AG04450 (cell line): Measurements from ENCODE around the gene KDSR. TPM values are rescaled to one million over a fixed set of nuclear protein-coding genes. Genes with fewer than 3 reads are reported as not detected.

Experiments used
- CTCF ChIA-PET: fragments of 300-600, 350-600 bp; formaldehyde crosslinking; extraction: SDS; loops from one replicate; lab custom pipeline; 2022; ENCODE audit warnings: antibody characterized with exemption, inconsistent platforms; lab: Charles Lee
- POLR2A ChIA-PET: fragments of 350-600 bp; formaldehyde crosslinking; extraction: SDS; loops from one replicate; lab custom pipeline; 2021; ENCODE audit warnings: antibody characterized with exemption, inconsistent platforms; lab: Yijun Ruan, JAX
- DNase-seq: peaks from one replicate; pipeline ENCODE4 v3.0.0-alpha.2; 2011; ENCODE audit warnings: low read depth, low spot score
- H3K27ac ChIP-seq: one replicate; pipeline ENCODE4 v1.5.1; 2012; ENCODE audit warnings: low read depth, low read length, control low read depth
- H3K27me3 ChIP-seq: one replicate; pipeline ENCODE4 v1.6.0; 2012; ENCODE audit warnings: low read length; ENCODE audit not compliant: control insufficient read depth, insufficient read depth
- H3K4me3 ChIP-seq: 2 replicates; pipeline ENCODE4 v1.5.1; 2011; ENCODE audit warnings: mild to moderate bottlenecking, low read depth, low read length, control low read depth
- H3K9me3 ChIP-seq: 2 replicates; pipeline ENCODE4 v1.5.1; 2012; ENCODE audit warnings: low read length; ENCODE audit not compliant: control insufficient read depth, insufficient read depth
- CTCF ChIP-seq: IDR thresholded peaks from 2 replicates; pipeline ENCODE4 v1.5.1; 2011; ENCODE audit warnings: low read depth, low read length, control low read depth, inconsistent platforms
- polyA plus RNA-seq: library from polyadenylated mRNA; depleted of rRNA; stranded (reverse); fragments of >200 nt; gene quantifications from 2 replicates; pipeline ENCODE4 v1.2.3, GENCODE V29; 2011

KDSR gene
- polyA plus RNA-seq, 1 experiment, result 39.9 TPM

- TF ChIP-seq CTCF, result no peak
- Histone ChIP-seq H3K9me3 (no peaks in the 10 kb centered on the region), H3K4me3 (no peak overlapping the region), H3K27me3 (no peaks in the 10 kb centered on the region), H3K27ac (no peak overlapping the region)
- ChIA-PET CTCF (interaction anchor here (0.7 kb wide), 1 partner anchor 33 kb away, joined by 3 read pairs; no protein-coding TSS in a partner anchor), POLR2A (no interaction called here)
- no peak for DNase-seq
Measured at GRCh38 chr18:63356272-63356896, 10.6 kb downstream of the KDSR start.

- POLR2A ChIA-PET, result no interaction called here
Measured at GRCh38 chr18:63350230-63350629, 16.8 kb downstream of the KDSR start.

GRCh38 chr18:63348508-63349136 lies 18.4 kb downstream of the KDSR start:
- Histone ChIP-seq H3K27me3 (no peaks in the 10 kb centered on the region), H3K27ac (no peak overlapping the region), H3K9me3 (no peaks in the 10 kb centered on the region), H3K4me3 (no peak overlapping the region)
- no peak for DNase-seq
- ChIA-PET CTCF (no interaction called here), POLR2A (no interaction called here)
- no peak for TF ChIP-seq CTCF

More at GRCh38 chr18:63350230-63350629, 16.8 kb downstream of the KDSR start:
- no peak for DNase-seq
- CTCF ChIA-PET, result interaction anchor here (5.5 kb wide), 1 partner anchor 9 kb away, joined by 33 read pairs; no protein-coding TSS in a partner anchor
- no peak for TF ChIP-seq CTCF
- no peak overlapping the region for H3K27ac ChIP-seq
- no peaks in the 10 kb centered on the region for H3K9me3 ChIP-seq
- H3K27me3 ChIP-seq, result no peaks in the 10 kb centered on the region
- H3K4me3 ChIP-seq, result no peak overlapping the region

DNA sequence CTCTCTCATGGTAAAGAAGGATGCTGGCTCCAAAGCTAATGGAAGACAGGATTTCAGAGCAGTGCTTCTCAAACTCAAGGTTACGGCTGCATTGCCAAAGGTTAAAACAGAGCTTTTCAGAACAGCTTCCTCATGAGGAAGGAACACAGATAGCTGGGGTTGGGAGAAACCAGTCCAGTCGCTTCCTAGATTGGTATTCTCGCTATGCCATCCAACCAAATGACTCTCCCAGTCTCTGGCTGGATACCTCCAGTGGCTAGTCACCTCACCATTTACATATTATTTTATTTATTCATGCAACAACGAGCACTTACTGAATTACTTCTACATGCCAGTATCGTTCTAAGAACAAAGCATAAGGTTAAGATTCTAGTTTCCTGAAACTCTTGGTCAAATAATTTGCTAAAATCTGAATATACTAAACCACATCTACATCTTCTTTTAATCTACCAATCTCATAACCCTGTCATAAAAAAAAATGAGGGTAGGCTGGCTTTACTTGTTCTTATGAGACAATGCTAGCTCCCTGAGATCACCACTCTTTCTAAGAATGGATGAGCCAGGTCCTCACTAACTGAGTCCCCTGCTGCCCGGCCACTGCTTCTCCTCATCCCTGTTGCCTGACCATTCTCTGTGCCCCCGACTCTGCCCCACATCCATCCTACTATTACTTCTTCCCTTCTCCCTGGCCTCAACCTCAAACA lies 20.4 kb downstream of the KDSR start:
- no peak overlapping the region for H3K4me3 ChIP-seq
- no peak for TF ChIP-seq CTCF
- no peak for DNase-seq
- ChIA-PET CTCF (no interaction called here), POLR2A (no interaction called here)
- H3K9me3 ChIP-seq, result no peaks in the 10 kb centered on the region
- no peak overlapping the region for H3K27ac ChIP-seq
- no peaks in the 10 kb centered on the region for H3K27me3 ChIP-seq

DNA sequence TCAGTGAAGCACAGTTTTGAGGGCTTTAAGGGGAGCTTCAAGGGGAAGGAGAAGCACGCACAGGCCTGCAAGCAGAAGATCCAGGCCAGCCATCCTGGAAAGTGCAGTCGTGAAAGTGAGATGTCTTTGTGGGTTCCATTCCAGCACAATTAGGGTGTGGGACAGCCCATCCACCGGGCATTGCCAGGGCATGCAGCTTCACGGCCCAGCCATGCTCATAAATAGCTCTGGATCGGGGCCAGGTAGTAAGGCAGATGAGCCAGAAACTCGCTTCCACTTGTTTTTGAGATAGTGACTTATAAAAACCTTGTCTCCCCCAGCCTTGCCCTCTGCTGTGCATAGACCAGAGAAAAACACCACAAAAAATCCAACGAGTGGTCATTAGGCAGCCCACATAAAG lies 21.0 kb downstream of the KDSR start:
- ChIA-PET CTCF (no interaction called here), POLR2A (interaction anchor here (0.6 kb wide), 1 partner anchor 12 kb away, joined by 4 read pairs; no protein-coding TSS in a partner anchor)
- Histone ChIP-seq H3K9me3 (no peaks in the 10 kb centered on the region), H3K27me3 (no peaks in the 10 kb centered on the region), H3K4me3 (no peak overlapping the region), H3K27ac (no peak overlapping the region)
- no peak for TF ChIP-seq CTCF
- no peak for DNase-seq
